ENCODE measurements around the gene TCF7.

The TCF7 gene

DNA sequence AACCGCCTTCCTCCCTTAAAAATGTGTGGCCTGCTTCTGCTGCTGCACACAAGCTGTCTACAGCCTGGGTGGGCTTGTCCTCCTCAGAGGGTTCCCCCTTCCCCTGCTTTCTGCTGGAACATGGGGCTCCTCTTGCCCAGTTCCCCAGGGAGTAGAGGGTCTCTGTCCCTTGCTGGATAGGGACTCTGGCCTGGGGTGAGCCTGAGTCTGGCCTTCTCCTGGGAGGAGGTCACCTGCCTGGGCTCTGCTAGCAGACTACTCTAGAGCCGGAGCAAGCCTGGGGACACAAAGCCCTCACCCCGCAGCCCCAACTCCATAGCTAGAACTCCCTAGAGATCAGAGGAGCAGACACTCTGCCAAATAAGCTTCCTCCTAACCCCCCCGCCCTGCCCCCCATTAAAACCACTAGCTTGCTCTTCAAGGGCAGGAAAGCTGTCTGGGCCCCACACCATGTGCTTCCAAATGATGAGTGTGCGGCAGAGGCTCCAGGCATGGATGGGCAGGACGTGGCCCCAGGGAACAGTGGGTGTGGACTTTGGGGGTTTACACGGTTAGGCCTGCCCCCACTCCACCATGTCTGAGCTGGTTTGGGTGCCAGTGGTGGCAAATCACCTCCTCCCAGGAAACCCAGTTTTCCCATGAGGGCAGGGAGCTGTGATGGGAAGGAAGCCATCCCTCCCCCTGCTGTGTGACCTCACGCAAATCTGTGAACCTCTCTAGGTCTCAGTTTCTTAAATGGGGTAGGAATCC is 10.0 kb downstream of the TCF7 start:
- Histone ChIP-seq H3K9me3 (ENCODE audit: control insufficient read depth, insufficient read depth, low read depth, low read length) (no peaks in the 10 kb centered on the region), H3K27me3 (ENCODE audit: control insufficient read depth, insufficient read depth, low read length) (no peaks in the 10 kb centered on the region), H3K4me3 (ENCODE audit: low read depth, low read length) (no peak overlapping the region), H3K4me1 (ENCODE audit: control insufficient read depth, insufficient read depth, low read length) (no peaks in the 10 kb centered on the region), H3K36me3 (ENCODE audit: control insufficient read depth, insufficient read depth, low read length) (peaks cover 44% of the 10 kb centered on the region), H3K9ac (ENCODE audit: low read length) (no peak overlapping the region), H3K27ac (ENCODE audit: low read depth, low read length) (no peak overlapping the region)

DNA sequence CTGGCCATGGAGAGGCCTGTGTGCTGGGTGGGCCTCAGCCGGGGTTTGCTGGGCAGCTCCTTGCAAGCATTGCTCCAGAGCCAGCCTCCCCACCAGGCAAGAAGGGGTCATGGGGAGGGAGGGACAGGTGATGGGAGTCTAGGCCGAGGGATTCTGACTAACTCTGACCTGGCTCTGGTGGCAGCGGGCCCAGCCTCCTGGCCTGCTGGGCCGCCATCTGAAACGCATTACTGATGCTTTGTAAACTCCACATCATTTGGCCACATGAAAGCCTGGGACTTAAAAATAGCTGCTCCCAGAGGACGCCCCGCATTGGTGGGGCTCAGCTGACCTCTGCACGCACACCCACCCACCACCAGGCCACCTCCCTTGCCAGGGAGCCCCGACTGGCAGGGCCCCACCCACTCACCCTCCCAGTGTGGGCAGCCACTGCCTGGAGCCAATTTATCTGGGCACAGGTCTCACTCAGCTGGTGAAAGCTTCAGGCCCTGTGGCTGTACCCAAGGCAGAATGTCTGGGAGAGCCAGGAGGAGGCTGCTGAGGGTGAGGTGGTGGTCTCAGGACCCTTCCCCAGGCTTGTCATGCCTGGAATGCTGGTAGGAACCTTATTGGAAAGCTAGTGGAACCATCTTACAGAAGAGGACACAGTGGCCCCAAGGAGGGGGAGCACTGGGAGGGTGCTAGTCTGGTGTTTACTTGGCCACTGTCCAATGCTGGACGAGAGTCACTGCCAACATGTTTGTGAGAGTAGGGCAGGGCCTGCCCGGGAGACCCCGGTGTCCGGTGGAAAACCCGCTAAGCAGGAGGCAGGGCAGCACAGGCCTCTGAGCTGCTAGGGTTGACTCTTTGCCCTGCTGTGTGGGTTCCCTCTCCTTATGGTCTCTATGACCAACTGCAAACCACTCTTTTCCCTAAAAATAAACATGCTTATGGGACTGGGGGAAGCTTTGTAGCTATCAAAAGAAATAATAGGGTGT is 10.8 kb downstream of the TCF7 start:
- Histone ChIP-seq H3K27ac (ENCODE audit: low read depth, low read length) (no peak overlapping the region), H3K27me3 (ENCODE audit: control insufficient read depth, insufficient read depth, low read length) (no peaks in the 10 kb centered on the region), H3K9ac (ENCODE audit: low read length) (no peak overlapping the region), H3K36me3 (ENCODE audit: control insufficient read depth, insufficient read depth, low read length) (peaks cover 42% of the 10 kb centered on the region), H3K4me1 (ENCODE audit: control insufficient read depth, insufficient read depth, low read length) (no peaks in the 10 kb centered on the region), H3K9me3 (ENCODE audit: control insufficient read depth, insufficient read depth, low read depth, low read length) (no peaks in the 10 kb centered on the region), H3K4me3 (ENCODE audit: low read depth, low read length) (no peak overlapping the region)

DNA sequence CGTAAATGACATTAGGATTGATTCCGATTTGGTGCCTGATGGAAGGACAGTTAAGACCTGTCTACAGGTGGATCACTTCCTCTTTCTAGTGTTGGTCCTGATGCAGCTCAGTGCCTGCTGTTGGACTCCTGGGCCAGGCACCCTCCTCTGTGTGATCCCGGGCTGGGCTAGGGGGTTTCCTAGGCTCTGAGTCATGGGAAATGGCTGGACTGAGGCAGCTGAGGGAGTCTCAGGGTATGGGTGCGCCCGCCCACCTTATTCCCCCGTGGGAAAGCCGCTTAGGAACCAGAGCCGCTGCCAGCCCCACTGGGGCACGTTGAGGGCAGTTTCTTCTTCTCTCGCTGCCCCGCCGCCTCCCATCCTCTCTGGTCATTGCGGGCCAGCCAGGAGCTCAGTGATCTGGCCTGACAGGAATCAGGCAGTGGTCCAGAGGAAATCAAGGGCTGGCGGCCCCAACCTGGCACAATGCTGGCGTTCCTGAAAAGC is 12.9 kb downstream of the TCF7 start:
- no peaks in the 10 kb centered on the region for H3K27me3 ChIP-seq (ENCODE audit: control insufficient read depth, insufficient read depth, low read length)
- H3K9ac ChIP-seq (ENCODE audit: low read length) = no peak overlapping the region
- H3K27ac ChIP-seq (ENCODE audit: low read depth, low read length) = no peak overlapping the region
- no peak overlapping the region for H3K4me3 ChIP-seq (ENCODE audit: low read depth, low read length)
- H3K9me3 ChIP-seq (ENCODE audit: control insufficient read depth, insufficient read depth, low read depth, low read length) = no peaks in the 10 kb centered on the region
- peaks cover 35% of the 10 kb centered on the region for H3K36me3 ChIP-seq (ENCODE audit: control insufficient read depth, insufficient read depth, low read length)
- no peaks in the 10 kb centered on the region for H3K4me1 ChIP-seq (ENCODE audit: control insufficient read depth, insufficient read depth, low read length)

DNA sequence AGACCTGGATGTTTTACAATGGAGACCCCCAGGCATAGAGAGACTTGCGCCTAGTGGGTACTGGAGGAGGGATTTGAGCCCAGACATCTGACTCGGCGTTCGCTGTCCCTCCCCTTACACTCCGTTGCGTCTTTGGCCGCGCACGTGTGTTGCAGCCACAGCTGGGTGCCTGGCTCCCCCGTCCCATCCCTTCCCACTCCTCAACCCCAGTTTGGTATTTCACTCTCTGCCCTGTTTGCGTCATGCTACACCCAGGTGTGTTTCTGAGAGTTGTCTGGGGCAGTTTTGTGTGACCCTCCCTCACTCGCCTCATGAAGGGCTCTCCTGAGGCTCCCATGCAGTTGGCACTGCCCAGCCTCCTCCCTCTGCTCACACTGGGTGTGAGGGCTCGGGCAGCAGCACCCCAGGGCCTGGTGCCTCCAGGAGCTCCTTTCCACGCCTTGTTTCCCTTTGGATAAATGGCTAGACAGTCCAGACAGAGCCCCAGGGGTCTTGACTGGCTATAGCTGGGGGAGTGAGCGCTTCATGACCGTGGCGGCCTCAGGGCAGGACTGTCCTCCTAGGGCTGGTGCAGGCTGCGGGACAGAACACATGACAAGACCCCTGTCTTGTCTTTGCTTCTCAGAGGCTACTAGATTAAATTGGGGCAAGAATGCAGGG is 13.6 kb downstream of the TCF7 start:
- H3K9ac ChIP-seq (ENCODE audit: low read length) = no peak overlapping the region
- no peaks in the 10 kb centered on the region for H3K9me3 ChIP-seq (ENCODE audit: control insufficient read depth, insufficient read depth, low read depth, low read length)
- peaks cover 3% of the 10 kb centered on the region for H3K4me1 ChIP-seq (ENCODE audit: control insufficient read depth, insufficient read depth, low read length)
- peaks cover 28% of the 10 kb centered on the region for H3K36me3 ChIP-seq (ENCODE audit: control insufficient read depth, insufficient read depth, low read length)
- no peaks in the 10 kb centered on the region for H3K27me3 ChIP-seq (ENCODE audit: control insufficient read depth, insufficient read depth, low read length)
- no peak overlapping the region for H3K4me3 ChIP-seq (ENCODE audit: low read depth, low read length)
- no peak overlapping the region for H3K27ac ChIP-seq (ENCODE audit: low read depth, low read length)

DNA sequence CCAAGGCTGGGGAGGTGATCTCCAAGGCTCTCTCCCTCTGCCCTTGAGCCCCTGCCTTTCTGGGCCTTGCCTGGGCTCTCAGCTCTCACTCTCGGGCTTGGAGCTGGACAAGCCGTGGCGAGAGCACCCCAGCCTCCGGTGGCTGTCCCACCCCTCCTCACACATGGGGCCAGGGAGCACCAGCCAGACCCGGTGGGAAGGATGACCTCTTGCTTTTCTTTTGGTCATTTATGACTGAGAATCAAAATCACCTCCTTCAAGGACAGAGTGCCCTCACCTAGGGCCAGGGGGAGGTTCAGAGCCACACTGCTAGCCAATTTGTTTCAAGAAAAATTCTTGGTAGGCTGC is 14.1 kb downstream of the TCF7 start:
- Histone ChIP-seq H3K36me3 (ENCODE audit: control insufficient read depth, insufficient read depth, low read length) (peaks cover 29% of the 10 kb centered on the region), H3K9ac (ENCODE audit: low read length) (no peak overlapping the region), H3K4me3 (ENCODE audit: low read depth, low read length) (no peak overlapping the region), H3K4me1 (ENCODE audit: control insufficient read depth, insufficient read depth, low read length) (peaks cover 3% of the 10 kb centered on the region), H3K27ac (ENCODE audit: low read depth, low read length) (no peak overlapping the region), H3K9me3 (ENCODE audit: control insufficient read depth, insufficient read depth, low read depth, low read length) (no peaks in the 10 kb centered on the region), H3K27me3 (ENCODE audit: control insufficient read depth, insufficient read depth, low read length) (no peaks in the 10 kb centered on the region)

DNA sequence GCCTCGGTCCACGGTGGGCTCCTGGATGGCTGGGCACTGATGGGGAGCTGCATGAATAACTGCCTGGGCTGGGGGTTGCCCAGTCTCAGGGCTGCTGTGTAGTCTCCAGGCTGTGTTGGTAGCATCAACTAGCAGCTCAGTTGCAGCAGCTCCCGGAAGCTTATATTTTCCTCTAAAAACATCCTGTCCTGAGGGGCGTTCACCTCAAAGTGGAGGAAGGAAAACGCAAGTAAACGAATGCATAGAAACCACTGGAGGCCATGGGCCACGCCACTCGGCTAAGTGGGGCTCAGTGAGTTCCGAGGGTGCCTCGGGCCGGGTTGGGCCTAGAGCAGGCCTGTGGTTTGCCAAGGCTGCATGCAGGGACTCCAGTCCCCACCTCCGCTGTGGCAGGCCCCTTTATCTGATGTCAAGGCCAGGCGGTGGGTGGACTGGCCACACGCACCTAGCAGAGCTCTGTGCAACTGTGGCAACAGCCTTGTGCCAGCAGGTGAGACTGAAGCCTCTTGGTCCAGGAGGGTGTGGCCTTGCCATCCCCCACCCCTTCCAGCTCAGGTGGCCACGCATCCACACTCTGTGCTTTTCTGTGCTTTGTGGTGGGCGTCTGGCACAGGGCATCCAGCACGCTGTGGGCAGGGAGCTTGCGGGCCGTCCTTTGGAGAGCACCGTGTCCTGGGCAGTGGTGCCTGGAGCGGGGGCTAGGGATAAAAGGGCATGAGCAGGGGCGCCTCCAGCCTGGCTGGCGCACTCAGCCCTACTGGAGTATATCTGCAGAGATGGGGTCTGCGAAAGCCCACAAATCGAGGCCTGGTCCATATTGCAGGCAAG is 15.1 kb downstream of the TCF7 start:
- no peaks in the 10 kb centered on the region for H3K9me3 ChIP-seq (ENCODE audit: control insufficient read depth, insufficient read depth, low read depth, low read length)
- H3K36me3 ChIP-seq (ENCODE audit: control insufficient read depth, insufficient read depth, low read length) = peaks cover 29% of the 10 kb centered on the region
- no peak overlapping the region for H3K27ac ChIP-seq (ENCODE audit: low read depth, low read length)
- peaks cover 3% of the 10 kb centered on the region for H3K4me1 ChIP-seq (ENCODE audit: control insufficient read depth, insufficient read depth, low read length)
- H3K27me3 ChIP-seq (ENCODE audit: control insufficient read depth, insufficient read depth, low read length) = no peaks in the 10 kb centered on the region
- no peak overlapping the region for H3K4me3 ChIP-seq (ENCODE audit: low read depth, low read length)
- H3K9ac ChIP-seq (ENCODE audit: low read length) = no peak overlapping the region

DNA sequence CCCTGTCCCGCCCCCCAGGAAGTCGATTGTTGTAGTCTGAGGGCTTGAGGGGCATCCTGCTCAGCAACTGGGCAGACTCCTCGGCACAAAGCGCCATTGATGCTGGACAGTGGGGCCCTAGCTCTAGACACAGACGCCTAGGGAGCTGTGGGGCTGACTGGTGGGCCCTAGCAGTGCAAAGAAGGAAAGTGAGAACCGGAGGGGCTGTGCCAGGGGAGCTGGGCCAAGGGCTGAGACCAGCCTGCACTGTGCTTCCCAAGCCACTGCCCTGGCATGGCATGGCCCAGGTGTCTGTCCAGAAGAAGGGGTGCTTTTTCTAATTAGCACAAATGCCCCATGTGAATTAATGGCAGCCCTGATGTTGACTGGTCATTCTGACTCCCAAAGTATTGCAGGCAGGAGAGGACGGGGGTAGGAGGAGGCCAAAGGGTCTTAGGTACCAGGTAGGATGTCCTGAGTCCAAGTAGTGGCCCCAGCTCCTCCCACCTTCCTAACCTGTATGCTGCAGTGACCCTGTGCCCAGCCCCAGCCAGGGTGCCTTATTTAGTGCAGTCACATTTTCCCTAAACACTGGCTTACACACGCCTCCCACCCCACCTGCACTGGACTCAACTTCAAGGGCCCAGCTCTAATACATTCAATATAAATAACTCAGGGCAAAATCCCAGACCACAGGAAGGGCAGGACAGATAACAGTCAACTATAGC is 15.9 kb downstream of the TCF7 start:
- H3K4me3 ChIP-seq (ENCODE audit: low read depth, low read length) = no peak overlapping the region
- H3K36me3 ChIP-seq (ENCODE audit: control insufficient read depth, insufficient read depth, low read length) = peaks cover 34% of the 10 kb centered on the region
- H3K4me1 ChIP-seq (ENCODE audit: control insufficient read depth, insufficient read depth, low read length) = peaks cover 3% of the 10 kb centered on the region
- H3K27ac ChIP-seq (ENCODE audit: low read depth, low read length) = no peak overlapping the region
- no peaks in the 10 kb centered on the region for H3K9me3 ChIP-seq (ENCODE audit: control insufficient read depth, insufficient read depth, low read depth, low read length)
- no peaks in the 10 kb centered on the region for H3K27me3 ChIP-seq (ENCODE audit: control insufficient read depth, insufficient read depth, low read length)
- H3K9ac ChIP-seq (ENCODE audit: low read length) = no peak overlapping the region

DNA sequence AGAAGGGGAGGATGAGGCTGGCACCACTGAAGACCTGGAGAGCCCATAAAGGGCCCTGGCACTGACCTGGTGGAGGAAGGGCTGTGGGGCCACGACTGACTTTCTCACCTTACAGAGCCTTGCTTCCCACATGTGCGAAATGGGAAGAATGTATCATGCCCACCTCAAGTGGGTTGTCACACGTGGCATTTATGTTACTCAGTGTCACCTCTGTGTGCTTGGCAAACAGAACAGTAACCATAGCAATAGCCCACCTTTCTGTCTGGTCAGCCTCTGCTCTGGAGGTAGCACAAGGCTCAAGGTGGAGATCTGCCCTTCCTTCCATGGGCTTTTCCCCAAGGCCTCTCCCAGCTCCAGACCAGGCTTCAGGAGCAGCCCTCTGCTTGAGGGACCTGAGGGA is 16.7 kb downstream of the TCF7 start:
- Histone ChIP-seq H3K4me3 (ENCODE audit: low read depth, low read length) (no peak overlapping the region), H3K9ac (ENCODE audit: low read length) (no peak overlapping the region), H3K4me1 (ENCODE audit: control insufficient read depth, insufficient read depth, low read length) (peaks cover 3% of the 10 kb centered on the region), H3K36me3 (ENCODE audit: control insufficient read depth, insufficient read depth, low read length) (peaks cover 42% of the 10 kb centered on the region), H3K27ac (ENCODE audit: low read depth, low read length) (no peak overlapping the region), H3K27me3 (ENCODE audit: control insufficient read depth, insufficient read depth, low read length) (no peaks in the 10 kb centered on the region), H3K9me3 (ENCODE audit: control insufficient read depth, insufficient read depth, low read depth, low read length) (no peaks in the 10 kb centered on the region)

DNA sequence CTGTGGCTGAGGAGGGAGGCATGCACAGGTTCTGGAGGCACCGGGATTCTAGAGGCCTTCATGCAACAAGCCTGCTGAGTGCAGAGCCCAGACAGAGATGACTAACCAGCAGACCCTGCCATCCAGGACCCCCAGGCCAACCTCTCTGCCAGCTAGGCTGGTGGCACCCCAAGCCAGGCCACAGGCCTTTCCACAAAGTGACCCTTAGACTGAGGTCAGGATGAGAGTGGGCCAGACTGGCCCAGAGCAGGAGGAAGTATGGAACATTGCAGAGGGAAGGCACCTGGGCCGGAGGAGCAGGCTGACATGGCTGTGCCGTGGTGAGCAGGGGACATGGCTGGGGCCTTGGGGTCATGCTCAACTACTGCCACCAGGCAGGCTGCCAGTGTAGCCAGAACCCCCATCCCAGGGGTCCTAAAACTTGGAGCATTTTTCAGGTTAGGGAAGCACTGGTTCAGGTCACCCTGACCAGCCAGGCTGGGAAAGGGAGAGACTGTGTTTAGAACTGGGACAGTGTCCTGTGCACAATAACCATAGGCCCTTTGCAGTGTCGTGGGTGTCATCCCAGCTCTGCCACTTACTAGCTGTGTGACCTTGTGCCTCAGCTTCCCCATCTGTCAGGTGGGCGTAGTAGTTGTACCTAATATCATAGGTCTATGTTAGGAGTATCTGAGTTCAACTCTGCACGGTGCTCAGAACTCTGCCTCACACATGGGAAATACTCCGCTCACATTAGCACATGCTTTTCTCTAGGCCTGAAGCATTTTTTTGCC is 17.3 kb downstream of the TCF7 start:
- Histone ChIP-seq H3K9me3 (ENCODE audit: control insufficient read depth, insufficient read depth, low read depth, low read length) (no peaks in the 10 kb centered on the region), H3K4me1 (ENCODE audit: control insufficient read depth, insufficient read depth, low read length) (peaks cover 3% of the 10 kb centered on the region), H3K9ac (ENCODE audit: low read length) (no peak overlapping the region), H3K27ac (ENCODE audit: low read depth, low read length) (no peak overlapping the region), H3K27me3 (ENCODE audit: control insufficient read depth, insufficient read depth, low read length) (no peaks in the 10 kb centered on the region), H3K36me3 (ENCODE audit: control insufficient read depth, insufficient read depth, low read length) (peaks cover 48% of the 10 kb centered on the region), H3K4me3 (ENCODE audit: low read depth, low read length) (no peak overlapping the region)
